Measurements from ENCODE around the gene ATG7. TPM values are rescaled to one million over a fixed set of nuclear protein-coding genes. Genes with fewer than 3 reads are reported as not detected.

The ATG7 gene
- total and polyA plus RNA-seq, 2 experiments from 2014 or later, result 22.2 to 22.9 TPM

DNA sequence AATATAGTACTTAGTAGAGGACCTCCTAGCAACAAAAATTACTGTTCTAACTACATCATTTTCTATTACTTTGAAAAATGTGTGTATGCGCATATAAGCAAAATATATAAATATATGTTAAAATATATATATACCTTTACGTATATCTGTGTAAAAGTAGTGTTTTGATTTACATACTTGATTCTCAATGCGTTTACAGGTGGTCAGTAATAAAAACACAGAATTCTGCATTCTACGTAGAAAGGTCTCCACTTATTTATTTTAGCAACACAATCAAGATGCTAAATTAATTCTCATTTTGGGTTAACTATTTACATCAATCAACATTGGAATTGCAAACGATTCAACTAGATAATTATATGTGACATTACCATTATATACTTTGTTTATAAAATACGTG, 158.0 kb downstream of the ATG7 start:
- no peaks in the 10 kb centered on the region for H3K9me3 ChIP-seq (ENCODE audit: low read depth)
- no peak for TF ChIP-seq CTCF (IDR thresholded peaks at IDR 0.05; ENCODE audit: low read depth, low read length)
- no peak overlapping the region for H3K4me3 ChIP-seq
- peaks cover 4% of the 10 kb centered on the region for H3K4me1 ChIP-seq (ENCODE audit: low read depth)
- H3K36me3 ChIP-seq, result no peaks in the 10 kb centered on the region
- no peak overlapping the region for H3K27ac ChIP-seq
- DNase-seq (ENCODE audit: low read depth in 1 of 2, low spot score in 1 of 2), result no peak
- H3K27me3 ChIP-seq, result no peaks in the 10 kb centered on the region

- H3K36me3 ChIP-seq, result no peaks in the 10 kb centered on the region
- H3K9me3 ChIP-seq (ENCODE audit: low read depth), result no peaks in the 10 kb centered on the region
- no peaks in the 10 kb centered on the region for H3K27me3 ChIP-seq
- H3K4me1 ChIP-seq (ENCODE audit: low read depth), result peaks cover 4% of the 10 kb centered on the region
- no peak overlapping the region for H3K4me3 ChIP-seq
- H3K27ac ChIP-seq, result no peak overlapping the region
- DNase-seq (ENCODE audit: low read depth in 1 of 2, low spot score in 1 of 2), result no peak
- TF ChIP-seq CTCF (IDR thresholded peaks at IDR 0.05; ENCODE audit: low read depth, low read length), result no peak
Observed at GRCh38 chr3:11430624-11431023, 158.4 kb downstream of the ATG7 start.

GRCh38 chr3:11431319-11431718, 159.1 kb downstream of the ATG7 start:
- H3K4me3 ChIP-seq, result no peak overlapping the region
- DNase-seq (ENCODE audit: low read depth in 1 of 2, low spot score in 1 of 2), result no peak
- no peak for TF ChIP-seq CTCF (IDR thresholded peaks at IDR 0.05; ENCODE audit: low read depth, low read length)
- no peaks in the 10 kb centered on the region for H3K27me3 ChIP-seq
- H3K36me3 ChIP-seq, result no peaks in the 10 kb centered on the region
- peaks cover 4% of the 10 kb centered on the region for H3K4me1 ChIP-seq (ENCODE audit: low read depth)
- no peak overlapping the region for H3K27ac ChIP-seq
- H3K9me3 ChIP-seq (ENCODE audit: low read depth), result no peaks in the 10 kb centered on the region

DNA sequence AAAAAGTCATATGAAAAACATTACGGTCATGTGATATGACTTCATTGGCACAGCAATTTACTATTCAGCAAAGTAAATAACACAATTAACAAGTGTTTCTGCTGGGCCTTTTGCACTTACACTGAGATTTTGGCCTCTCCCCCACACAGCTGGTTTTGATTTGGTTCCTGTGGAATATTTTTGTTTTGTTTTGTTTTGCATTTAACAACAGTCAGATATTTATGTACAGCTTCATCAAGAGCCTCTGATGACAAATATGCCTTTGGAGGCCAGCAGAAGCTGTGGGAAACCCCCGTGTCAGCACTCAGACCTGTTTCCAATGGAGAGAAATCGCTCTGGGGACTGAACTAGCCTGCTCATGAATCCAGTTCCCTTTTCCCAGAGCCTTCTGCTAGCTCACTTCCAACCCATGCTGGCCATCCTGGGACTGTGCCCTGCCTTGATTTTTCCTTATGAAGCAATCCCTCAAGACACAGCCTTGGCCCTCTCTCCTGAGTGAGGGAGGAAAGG, 161.9 kb downstream of the ATG7 start:
- H3K9me3 ChIP-seq (ENCODE audit: low read depth), result no peaks in the 10 kb centered on the region
- no peaks in the 10 kb centered on the region for H3K27me3 ChIP-seq
- H3K4me1 ChIP-seq (ENCODE audit: low read depth), result peaks cover 4% of the 10 kb centered on the region
- DNase-seq (ENCODE audit: low read depth in 1 of 2, low spot score in 1 of 2), result peak; percentile 4 to 84
- H3K27ac ChIP-seq, result peak overlapping the region; percentile 27
- no peak for TF ChIP-seq CTCF (IDR thresholded peaks at IDR 0.05; ENCODE audit: low read depth, low read length)
- no peaks in the 10 kb centered on the region for H3K36me3 ChIP-seq
- no peak overlapping the region for H3K4me3 ChIP-seq

- no peak for DNase-seq (ENCODE audit: low read depth in 1 of 2, low spot score in 1 of 2)
- Histone ChIP-seq H3K4me3 (no peak overlapping the region), H3K4me1 (ENCODE audit: low read depth) (peaks cover 4% of the 10 kb centered on the region), H3K9me3 (ENCODE audit: low read depth) (no peaks in the 10 kb centered on the region), H3K27ac (peak overlapping the region; percentile 27), H3K27me3 (no peaks in the 10 kb centered on the region), H3K36me3 (no peaks in the 10 kb centered on the region)
- TF ChIP-seq CTCF (IDR thresholded peaks at IDR 0.05; ENCODE audit: low read depth, low read length), result no peak
Observed at GRCh38 chr3:11434563-11435096, 162.4 kb downstream of the ATG7 start.

Measured in cardiac muscle cell (in vitro differentiated cells and primary cell).